OCI-LY7 (cell line): ENCODE data around the gene GRIK1.

Source experiments
- CTCF ChIP-seq: fragments of 200-600 bp; sonication (generic); conservative IDR thresholded peaks from 2 replicates; pipeline ENCODE4 v1.5.1; 2014; ENCODE audit warnings: mild to moderate bottlenecking, antibody characterized with exemption, low read length, moderate library complexity, mixed read lengths
- EZH2phosphoT487 ChIP-seq: fragments of 200-600 bp; sonication (generic); IDR thresholded peaks from 2 replicates; pipeline ENCODE4 v1.6.1; 2018; ENCODE audit warnings: low read depth, borderline replicate concordance, mild to moderate bottlenecking, mixed run types, antibody characterized with exemption, low read length, moderate library complexity, mixed read lengths

GRCh38 chr21:29521872-29522271 is 417.9 kb downstream of the GRIK1 start:
- TF ChIP-seq CTCF: no peak
- no peak for TF ChIP-seq EZH2phosphoT487
